ENCODE data around the gene FAM53B.

Gene FAM53B

GRCh38 chr10:124701435-124701834 is 42.7 kb downstream of the FAM53B start:
- Histone ChIP-seq H3K4me3 (ENCODE audit: low read depth in 1 of 2, low read length in 1 of 2) (peak overlapping the region; percentile 21 to 43), H3K4me1 (ENCODE audit: control insufficient read depth in 1 of 2, insufficient read depth in 1 of 2, low read depth in 1 of 2, low read length in 1 of 2) (peaks cover 86 to 90% of the 10 kb centered on the region in 2 experiments), H3K27me3 (no peaks in the 10 kb centered on the region), H3K9me3 (no peaks in the 10 kb centered on the region), H3K36me3 (peaks cover 34% of the 10 kb centered on the region), H3K27ac (peak overlapping the region; percentile 94)
- TF ChIP-seq CTCF (IDR thresholded peaks at IDR 0.05) = no peak

GRCh38 chr10:124701038-124701365 is 43.2 kb downstream of the FAM53B start:
- H3K36me3 ChIP-seq = peaks cover 34% of the 10 kb centered on the region
- peak overlapping the region; percentile 94 for H3K27ac ChIP-seq
- no peaks in the 10 kb centered on the region for H3K9me3 ChIP-seq
- H3K4me3 ChIP-seq (ENCODE audit: low read depth in 1 of 2, low read length in 1 of 2) = peak overlapping the region in 1 of 2 experiments; percentile 3
- no peak for TF ChIP-seq CTCF (IDR thresholded peaks at IDR 0.05)
- no peaks in the 10 kb centered on the region for H3K27me3 ChIP-seq
- peaks cover 82 to 86% of the 10 kb centered on the region in 2 experiments for H3K4me1 ChIP-seq (ENCODE audit: control insufficient read depth in 1 of 2, insufficient read depth in 1 of 2, low read depth in 1 of 2, low read length in 1 of 2)

GRCh38 chr10:124700293-124701037 is 43.7 kb downstream of the FAM53B start:
- no peaks in the 10 kb centered on the region for H3K27me3 ChIP-seq
- peak overlapping the region; percentile 94 for H3K27ac ChIP-seq
- peaks cover 76 to 80% of the 10 kb centered on the region in 2 experiments for H3K4me1 ChIP-seq (ENCODE audit: control insufficient read depth in 1 of 2, insufficient read depth in 1 of 2, low read depth in 1 of 2, low read length in 1 of 2)
- H3K36me3 ChIP-seq = peaks cover 34% of the 10 kb centered on the region
- no peaks in the 10 kb centered on the region for H3K9me3 ChIP-seq
- no peak for TF ChIP-seq CTCF (IDR thresholded peaks at IDR 0.05)
- H3K4me3 ChIP-seq (ENCODE audit: low read depth in 1 of 2, low read length in 1 of 2) = peak overlapping the region in 1 of 2 experiments; percentile 3

GRCh38 chr10:124699471-124700292 is 44.5 kb downstream of the FAM53B start:
- Histone ChIP-seq H3K4me3 (ENCODE audit: low read depth in 1 of 2, low read length in 1 of 2) (no peak overlapping the region), H3K27ac (peak overlapping the region; percentile 94), H3K4me1 (ENCODE audit: control insufficient read depth in 1 of 2, insufficient read depth in 1 of 2, low read depth in 1 of 2, low read length in 1 of 2) (peaks cover 69 to 72% of the 10 kb centered on the region in 2 experiments), H3K27me3 (no peaks in the 10 kb centered on the region), H3K9me3 (no peaks in the 10 kb centered on the region), H3K36me3 (peaks cover 34% of the 10 kb centered on the region)
- no peak for TF ChIP-seq CTCF (IDR thresholded peaks at IDR 0.05)

GRCh38 chr10:124698545-124699469 is 45.4 kb downstream of the FAM53B start:
- TF ChIP-seq CTCF (IDR thresholded peaks at IDR 0.05) = no peak
- no peaks in the 10 kb centered on the region for H3K27me3 ChIP-seq
- no peak overlapping the region for H3K4me3 ChIP-seq (ENCODE audit: low read depth in 1 of 2, low read length in 1 of 2)
- peaks cover 61 to 64% of the 10 kb centered on the region in 2 experiments for H3K4me1 ChIP-seq (ENCODE audit: control insufficient read depth in 1 of 2, insufficient read depth in 1 of 2, low read depth in 1 of 2, low read length in 1 of 2)
- peaks cover 32% of the 10 kb centered on the region for H3K36me3 ChIP-seq
- H3K9me3 ChIP-seq = no peaks in the 10 kb centered on the region
- H3K27ac ChIP-seq = peak overlapping the region; percentile 94
